Esophagus muscularis mucosa (tissue), 4 donors: ENCODE data around the gene SMARCA5.

Experiments used
- CTCF ChIP-seq, 3 experiments: fragments of 200-600 bp in 2 of 3; fragments of 450-650 bp in 1 of 3; sonication (generic) in 2 of 3; IDR thresholded peaks; one replicate each; pipeline ENCODE4 v1.5.1; 2017 to 2019; ENCODE audit warnings: antibody characterized with exemption in 3 of 3, mild to moderate bottlenecking in 2 of 3, moderate library complexity in 1 of 3
- EP300 ChIP-seq: sonication (generic); formaldehyde crosslinking; IDR thresholded peaks from one replicate; pipeline ENCODE4 v1.6.1; 2017; ENCODE audit warnings: antibody characterized with exemption
- POLR2A ChIP-seq: fragments of 450-650 bp; IDR thresholded peaks from one replicate; pipeline ENCODE4 v1.6.1; 2017; ENCODE audit warnings: antibody characterized with exemption, moderate library complexity, mild to moderate bottlenecking, low read depth
- POLR2AphosphoS5 ChIP-seq, 2 donors: sonication (generic); formaldehyde crosslinking; IDR thresholded peaks; one replicate each; pipeline ENCODE4 v1.6.1; 2017; ENCODE audit warnings: antibody characterized with exemption in 2 of 2

DNA sequence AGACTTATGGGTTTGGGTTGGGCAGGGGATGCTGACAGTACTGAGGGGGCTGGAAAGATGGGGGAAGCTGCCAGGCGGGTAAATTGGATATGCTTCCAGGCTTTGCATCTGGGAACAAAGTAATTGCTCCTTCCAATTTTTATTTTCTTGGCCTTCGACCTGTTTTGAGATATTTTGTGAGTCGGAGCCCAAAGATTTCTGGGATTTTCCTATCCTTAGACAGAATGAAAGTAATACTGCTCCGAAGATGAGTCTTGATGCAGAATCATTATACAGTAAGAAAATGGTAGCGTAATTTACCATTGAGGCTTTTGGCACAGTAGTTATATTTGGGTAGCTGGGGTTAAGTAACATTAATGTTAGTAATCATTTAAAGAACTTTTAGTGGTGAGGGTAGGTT is 1.4 kb downstream of the SMARCA5 start:
- TF ChIP-seq EP300 = no peak
- no peak for TF ChIP-seq CTCF (IDR thresholded peaks at IDR 0.05)
- no peak for TF ChIP-seq POLR2A
- no peak for TF ChIP-seq POLR2AphosphoS5 (IDR thresholded peaks at IDR 0.05)
